ENCODE data around the gene PTPN1. TPM values are rescaled to one million over a fixed set of nuclear protein-coding genes. Genes with fewer than 3 reads are reported as not detected.

The PTPN1 gene
- total and polyA plus RNA-seq, 2 of the 13 experiments (the other 11 are each of a cell fraction or from before 2014, with no cell fraction given) = 17.7 to 37.2 TPM

DNA sequence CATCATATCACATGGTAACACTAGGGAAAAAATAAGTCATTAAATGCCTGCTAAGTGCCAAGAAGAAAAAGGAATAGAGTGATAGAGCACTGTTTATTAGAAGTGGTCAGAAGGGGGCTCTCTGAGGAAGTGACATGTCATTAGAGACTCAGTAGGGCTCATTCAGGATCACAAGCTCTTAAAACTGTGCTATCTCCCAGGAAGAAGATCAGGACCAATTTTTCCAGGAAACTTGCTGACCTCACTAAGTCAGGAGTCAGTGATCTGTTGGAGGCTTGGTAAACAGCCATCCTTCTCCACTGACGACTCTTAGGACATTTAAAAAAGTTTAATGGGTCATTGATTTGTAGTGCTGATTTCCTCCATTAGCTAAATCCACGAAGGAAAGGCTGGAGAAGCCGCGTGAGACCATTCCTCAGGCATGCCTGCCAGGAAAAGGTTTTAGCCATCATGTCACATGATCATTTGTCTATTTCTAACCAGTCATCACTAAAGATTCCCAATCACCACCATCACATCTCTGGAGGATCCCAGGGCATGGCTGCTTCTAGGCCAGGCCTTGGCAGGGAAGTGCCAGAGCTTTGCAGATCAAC is 5.9 kb upstream of the PTPN1 start (continued):
- TF ChIP-seq, protein P1, sequence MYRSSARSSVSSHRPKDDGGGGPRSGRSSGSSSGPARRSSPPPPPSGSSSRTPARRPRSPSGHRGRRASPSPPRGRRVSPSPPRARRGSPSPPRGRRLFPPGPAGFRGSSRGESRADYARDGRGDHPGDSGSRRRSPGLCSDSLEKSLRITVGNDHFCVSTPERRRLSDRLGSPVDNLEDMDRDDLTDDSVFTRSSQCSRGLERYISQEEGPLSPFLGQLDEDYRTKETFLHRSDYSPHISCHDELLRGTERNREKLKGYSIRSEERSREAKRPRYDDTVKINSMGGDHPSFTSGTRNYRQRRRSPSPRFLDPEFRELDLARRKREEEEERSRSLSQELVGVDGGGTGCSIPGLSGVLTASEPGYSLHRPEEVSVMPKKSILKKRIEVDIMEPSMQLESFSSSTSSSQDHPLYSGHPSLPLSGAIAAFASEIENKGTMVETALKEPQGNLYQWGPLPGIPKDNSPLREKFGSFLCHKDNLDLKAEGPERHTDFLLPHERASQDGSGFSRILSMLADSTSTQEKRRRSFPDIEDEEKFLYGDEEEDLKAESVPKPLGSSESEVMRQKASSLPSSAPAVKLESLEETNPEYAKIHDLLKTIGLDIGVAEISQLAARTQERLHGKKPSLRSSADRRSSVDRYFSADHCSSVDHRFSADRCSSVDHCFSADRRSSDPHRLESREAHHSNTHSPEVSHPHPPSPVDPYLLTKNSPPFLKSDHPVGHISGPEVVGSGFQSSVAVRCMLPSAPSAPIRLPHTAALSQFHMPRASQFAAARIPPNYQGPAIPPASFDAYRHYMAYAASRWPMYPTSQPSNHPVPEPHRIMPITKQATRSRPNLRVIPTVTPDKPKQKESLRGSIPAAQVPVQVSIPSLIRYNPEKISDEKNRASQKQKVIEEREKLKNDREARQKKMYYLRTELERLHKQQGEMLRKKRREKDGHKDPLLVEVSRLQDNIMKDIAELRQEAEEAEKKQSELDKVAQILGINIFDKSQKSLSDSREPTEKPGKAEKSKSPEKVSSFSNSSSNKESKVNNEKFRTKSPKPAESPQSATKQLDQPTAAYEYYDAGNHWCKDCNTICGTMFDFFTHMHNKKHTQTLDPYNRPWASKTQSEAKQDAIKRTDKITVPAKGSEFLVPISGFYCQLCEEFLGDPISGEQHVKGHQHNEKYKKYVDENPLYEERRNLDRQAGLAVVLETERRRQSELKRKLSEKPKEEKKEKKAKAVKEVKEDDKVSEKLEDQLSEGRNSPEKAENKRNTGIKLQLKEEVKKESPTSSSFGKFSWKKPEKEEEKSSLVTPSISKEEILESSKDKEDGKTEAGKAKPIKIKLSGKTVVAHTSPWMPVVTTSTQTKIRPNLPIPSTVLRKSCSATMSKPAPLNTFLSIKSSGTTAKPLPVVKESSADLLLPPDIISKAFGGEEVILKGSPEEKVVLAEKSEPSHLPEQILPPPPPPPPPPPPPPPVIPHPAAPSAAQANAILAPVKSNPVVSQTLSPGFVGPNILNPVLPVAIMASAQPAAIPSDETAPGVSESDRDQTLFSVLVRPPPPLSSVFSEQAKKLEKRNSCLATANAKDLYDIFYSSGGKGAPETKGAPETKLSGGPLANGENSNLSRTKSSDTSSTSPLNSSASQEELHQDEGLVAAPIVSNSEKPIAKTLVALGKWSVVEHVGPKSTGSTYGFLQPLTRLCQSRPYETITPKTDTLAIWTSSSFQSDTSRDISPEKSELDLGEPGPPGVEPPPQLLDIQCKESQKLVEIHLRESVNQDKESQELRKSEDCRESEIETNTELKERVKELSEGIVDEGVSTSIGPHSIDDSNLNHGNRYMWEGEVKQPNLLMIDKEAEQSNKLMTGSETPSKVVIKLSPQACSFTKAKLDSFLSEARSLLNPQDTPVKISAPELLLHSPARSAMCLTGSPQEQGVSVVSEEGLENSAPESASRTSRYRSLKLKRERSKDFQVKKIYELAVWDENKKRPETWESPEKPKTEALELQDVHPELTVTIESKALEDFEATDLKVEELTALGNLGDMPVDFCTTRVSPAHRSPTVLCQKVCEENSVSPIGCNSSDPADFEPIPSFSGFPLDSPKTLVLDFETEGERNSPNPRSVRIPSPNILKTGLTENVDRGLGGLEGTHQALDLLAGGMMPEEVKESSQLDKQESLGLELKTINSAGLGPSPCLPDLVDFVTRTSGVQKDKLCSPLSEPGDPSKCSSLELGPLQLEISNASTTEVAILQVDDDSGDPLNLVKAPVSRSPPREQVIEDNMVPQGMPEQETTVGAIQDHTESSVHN (CRISPR knock-in tag; IDR thresholded peaks at IDR 0.05) = no peak
- TF ChIP-seq ZNF451 (CRISPR knock-in tag; IDR thresholded peaks at IDR 0.05) = no peak
- no peak for TF ChIP-seq HOXA7 (CRISPR knock-in tag; IDR thresholded peaks at IDR 0.05)
- no peak for TF ChIP-seq FIP1L1 (IDR thresholded peaks at IDR 0.05; ENCODE audit: borderline replicate concordance, insufficient read depth, low read depth, low read length)
- TF ChIP-seq, protein P2, sequence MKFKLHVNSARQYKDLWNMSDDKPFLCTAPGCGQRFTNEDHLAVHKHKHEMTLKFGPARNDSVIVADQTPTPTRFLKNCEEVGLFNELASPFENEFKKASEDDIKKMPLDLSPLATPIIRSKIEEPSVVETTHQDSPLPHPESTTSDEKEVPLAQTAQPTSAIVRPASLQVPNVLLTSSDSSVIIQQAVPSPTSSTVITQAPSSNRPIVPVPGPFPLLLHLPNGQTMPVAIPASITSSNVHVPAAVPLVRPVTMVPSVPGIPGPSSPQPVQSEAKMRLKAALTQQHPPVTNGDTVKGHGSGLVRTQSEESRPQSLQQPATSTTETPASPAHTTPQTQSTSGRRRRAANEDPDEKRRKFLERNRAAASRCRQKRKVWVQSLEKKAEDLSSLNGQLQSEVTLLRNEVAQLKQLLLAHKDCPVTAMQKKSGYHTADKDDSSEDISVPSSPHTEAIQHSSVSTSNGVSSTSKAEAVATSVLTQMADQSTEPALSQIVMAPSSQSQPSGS (CRISPR knock-in tag; IDR thresholded peaks at IDR 0.05) = no peak
- no peak for TF ChIP-seq ZNF296 (CRISPR knock-in tag; conservative IDR thresholded peaks at IDR 0.05)
- no peak for TF ChIP-seq ZNF549 (CRISPR knock-in tag; IDR thresholded peaks at IDR 0.05)
- TF ChIP-seq ARNT2 (CRISPR knock-in tag; IDR thresholded peaks at IDR 0.05; ENCODE audit: low read depth) = no peak
- TF ChIP-seq ZNF121 (CRISPR knock-in tag; IDR thresholded peaks at IDR 0.05) = no peak
- TF ChIP-seq, protein P3, sequence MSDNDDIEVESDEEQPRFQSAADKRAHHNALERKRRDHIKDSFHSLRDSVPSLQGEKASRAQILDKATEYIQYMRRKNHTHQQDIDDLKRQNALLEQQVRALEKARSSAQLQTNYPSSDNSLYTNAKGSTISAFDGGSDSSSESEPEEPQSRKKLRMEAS (IDR thresholded peaks at IDR 0.05) = no peak
- no peak for TF ChIP-seq GLI4 (CRISPR knock-in tag; IDR thresholded peaks at IDR 0.05; ENCODE audit: borderline replicate concordance)
- TF ChIP-seq, protein P4, sequence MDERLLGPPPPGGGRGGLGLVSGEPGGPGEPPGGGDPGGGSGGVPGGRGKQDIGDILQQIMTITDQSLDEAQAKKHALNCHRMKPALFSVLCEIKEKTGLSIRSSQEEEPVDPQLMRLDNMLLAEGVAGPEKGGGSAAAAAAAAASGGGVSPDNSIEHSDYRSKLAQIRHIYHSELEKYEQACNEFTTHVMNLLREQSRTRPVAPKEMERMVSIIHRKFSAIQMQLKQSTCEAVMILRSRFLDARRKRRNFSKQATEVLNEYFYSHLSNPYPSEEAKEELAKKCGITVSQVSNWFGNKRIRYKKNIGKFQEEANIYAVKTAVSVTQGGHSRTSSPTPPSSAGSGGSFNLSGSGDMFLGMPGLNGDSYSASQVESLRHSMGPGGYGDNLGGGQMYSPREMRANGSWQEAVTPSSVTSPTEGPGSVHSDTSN (CRISPR knock-in tag; IDR thresholded peaks at IDR 0.05) = no peak
- TF ChIP-seq TGIF2 (CRISPR knock-in tag; IDR thresholded peaks at IDR 0.05) = 0 out of 2 replicates have a peak, but pooled peaks have one; percentile 17
- TF ChIP-seq ZNF180 (CRISPR knock-in tag; IDR thresholded peaks at IDR 0.05; ENCODE audit: borderline replicate concordance, low read depth) = no peak
- peak; percentile 35; the same call in 1 of the 2 replicates for TF ChIP-seq RAD51 (IDR thresholded peaks at IDR 0.05; ENCODE audit: borderline replicate concordance)
- TF ChIP-seq FLYWCH1 (CRISPR knock-in tag; IDR thresholded peaks at IDR 0.05) = no peak
- no peak for TF ChIP-seq MED8 (CRISPR knock-in tag; IDR thresholded peaks at IDR 0.05; ENCODE audit: insufficient replicate concordance)
